22Rv1 (cell line): ENCODE measurements around the gene SECTM1.
A peak's percentile ranks its signal among the peaks of the same experiment; 100 is the strongest.
"Not testable (repeated sequence)": the region's sequence is repeated elsewhere in the genome, so short reads cannot be mapped to it uniquely, and the experiment has no call there.

Source experiments
- H3K27ac ChIP-seq: fragments of 450-650 bp; 2 replicates; pipeline ENCODE4 v1.5.1; 2017
- ZFX ChIP-seq: fragments of 450-650 bp; IDR thresholded peaks from 2 replicates; pipeline ENCODE4 v1.6.1; 2017; ENCODE audit warnings: antibody characterized with exemption, borderline replicate concordance
- TF ChIP-seq, protein P1 (sequence below): fragments of 450-650 bp; IDR thresholded peaks from 2 replicates; pipeline ENCODE4 v1.5.1; 2017; ENCODE audit warnings: mild to moderate bottlenecking

SECTM1 gene

DNA sequence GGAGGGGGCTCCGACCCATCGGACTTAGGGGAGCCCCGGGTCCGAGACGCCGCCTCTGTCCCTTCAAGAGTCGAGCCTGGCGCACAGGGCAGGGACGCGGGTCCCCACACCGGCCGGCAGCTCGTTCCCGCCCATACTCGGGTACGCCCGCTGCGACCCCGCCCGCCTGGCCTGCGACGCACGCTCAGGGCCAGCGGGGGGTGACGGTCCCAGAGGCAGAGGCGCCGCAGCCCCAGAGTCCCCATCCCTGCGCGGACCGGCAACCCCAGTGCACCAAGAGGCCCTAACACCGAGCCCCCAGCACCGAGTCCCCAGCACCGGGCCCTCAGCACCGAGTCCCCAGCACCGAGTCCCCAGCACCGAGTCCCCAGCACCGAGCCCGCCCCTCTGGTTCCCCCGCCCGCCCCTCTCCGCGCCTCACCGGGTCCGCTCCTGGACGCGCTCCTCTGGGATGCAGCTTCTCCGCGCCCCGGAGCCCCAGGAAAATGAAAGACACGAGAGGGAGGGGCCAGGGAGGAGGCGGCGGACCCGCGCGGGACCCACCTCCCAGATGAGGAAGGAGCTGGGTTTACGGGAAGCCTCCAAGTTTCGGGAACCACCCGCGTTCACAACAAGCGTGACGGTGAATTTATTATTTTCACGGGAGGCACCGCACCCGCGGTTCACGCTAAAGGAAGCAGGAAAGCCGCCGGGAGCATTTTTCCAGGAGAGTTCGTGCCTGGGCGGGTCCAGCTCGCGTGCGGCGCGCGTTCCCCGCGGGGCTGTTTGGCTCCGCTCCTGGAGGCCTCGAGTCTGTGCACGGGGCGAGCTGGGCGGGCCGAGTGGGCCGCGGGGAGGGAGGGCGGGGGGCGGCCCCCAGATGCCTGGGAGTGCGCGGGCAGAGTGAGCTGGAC, at the start of gene SECTM1:
Gene SECTM1, minus strand, starts transcription at position 488 of the 893 bp plus-strand sequence. CDS start 6,526 bp downstream, outside the sequence.
- peak within 1 kb of the TSS; percentile 91 for H3K27ac ChIP-seq
- no peak for TF ChIP-seq ZFX
- TF ChIP-seq, protein P1, sequence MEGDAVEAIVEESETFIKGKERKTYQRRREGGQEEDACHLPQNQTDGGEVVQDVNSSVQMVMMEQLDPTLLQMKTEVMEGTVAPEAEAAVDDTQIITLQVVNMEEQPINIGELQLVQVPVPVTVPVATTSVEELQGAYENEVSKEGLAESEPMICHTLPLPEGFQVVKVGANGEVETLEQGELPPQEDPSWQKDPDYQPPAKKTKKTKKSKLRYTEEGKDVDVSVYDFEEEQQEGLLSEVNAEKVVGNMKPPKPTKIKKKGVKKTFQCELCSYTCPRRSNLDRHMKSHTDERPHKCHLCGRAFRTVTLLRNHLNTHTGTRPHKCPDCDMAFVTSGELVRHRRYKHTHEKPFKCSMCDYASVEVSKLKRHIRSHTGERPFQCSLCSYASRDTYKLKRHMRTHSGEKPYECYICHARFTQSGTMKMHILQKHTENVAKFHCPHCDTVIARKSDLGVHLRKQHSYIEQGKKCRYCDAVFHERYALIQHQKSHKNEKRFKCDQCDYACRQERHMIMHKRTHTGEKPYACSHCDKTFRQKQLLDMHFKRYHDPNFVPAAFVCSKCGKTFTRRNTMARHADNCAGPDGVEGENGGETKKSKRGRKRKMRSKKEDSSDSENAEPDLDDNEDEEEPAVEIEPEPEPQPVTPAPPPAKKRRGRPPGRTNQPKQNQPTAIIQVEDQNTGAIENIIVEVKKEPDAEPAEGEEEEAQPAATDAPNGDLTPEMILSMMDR, result no peak

GRCh38 chr17:82382933-82383255, 49.3 kb upstream of the SECTM1 start:
- H3K27ac ChIP-seq, result no peak overlapping the region
- TF ChIP-seq, protein P1, result no peak
- TF ChIP-seq ZFX, result no peak

GRCh38 chr17:82382220-82382932, 48.8 kb upstream of the SECTM1 start:
- not testable (repeated sequence) for H3K27ac ChIP-seq

GRCh38 chr17:82381703-82382009, 48.1 kb upstream of the SECTM1 start:
- H3K27ac ChIP-seq, result not testable (repeated sequence)

DNA sequence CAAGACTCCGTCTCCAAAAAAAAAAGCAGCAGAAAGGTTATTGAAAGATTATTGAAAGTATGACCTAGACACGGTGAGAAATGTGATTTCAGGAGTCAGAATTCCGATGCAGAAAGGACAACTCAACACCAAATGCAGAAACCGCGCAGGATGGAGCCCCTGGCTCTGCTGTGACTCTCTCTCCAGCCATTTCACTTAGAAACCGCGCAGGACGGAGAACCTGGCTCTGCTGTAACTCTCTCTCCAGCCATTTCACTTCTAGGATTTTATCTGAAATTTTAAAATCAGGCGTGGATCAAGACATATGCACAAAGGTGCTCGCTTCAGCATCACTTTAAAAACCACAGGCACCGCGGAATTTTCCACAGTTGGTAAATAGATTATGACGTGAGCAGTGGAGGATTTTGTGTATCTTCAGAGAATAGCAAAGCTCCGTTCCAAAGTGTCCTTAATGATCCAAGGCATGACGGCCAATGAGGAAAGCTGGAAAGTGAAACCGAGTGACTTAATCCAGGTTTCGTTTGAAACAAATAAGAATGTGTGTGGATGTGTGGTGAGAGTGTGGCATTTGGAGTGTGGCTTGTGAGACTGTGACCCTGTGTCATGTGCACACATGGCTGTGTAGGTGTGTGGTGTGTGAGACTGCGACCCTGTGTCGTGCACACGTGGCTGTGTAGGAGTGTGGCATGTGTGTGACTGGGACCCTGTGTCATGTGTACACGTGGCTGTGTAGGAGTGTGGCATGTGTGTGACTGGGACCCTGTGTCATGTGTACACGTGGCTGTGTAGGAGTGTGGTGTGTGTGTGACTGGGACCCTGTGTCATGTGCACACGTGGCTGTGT, 47.5 kb upstream of the SECTM1 start:
- H3K27ac ChIP-seq, result 0 out of 2 replicates have a peak overlapping the region, but pooled peaks have one; percentile 22
- TF ChIP-seq, protein P1, result no peak
- no peak for TF ChIP-seq ZFX

- TF ChIP-seq, protein P1, result no peak
- TF ChIP-seq ZFX, result no peak
- H3K27ac ChIP-seq, result no peak overlapping the region
These were observed 45.1 kb upstream of the SECTM1 start for GRCh38 chr17:82378741-82379021.

DNA sequence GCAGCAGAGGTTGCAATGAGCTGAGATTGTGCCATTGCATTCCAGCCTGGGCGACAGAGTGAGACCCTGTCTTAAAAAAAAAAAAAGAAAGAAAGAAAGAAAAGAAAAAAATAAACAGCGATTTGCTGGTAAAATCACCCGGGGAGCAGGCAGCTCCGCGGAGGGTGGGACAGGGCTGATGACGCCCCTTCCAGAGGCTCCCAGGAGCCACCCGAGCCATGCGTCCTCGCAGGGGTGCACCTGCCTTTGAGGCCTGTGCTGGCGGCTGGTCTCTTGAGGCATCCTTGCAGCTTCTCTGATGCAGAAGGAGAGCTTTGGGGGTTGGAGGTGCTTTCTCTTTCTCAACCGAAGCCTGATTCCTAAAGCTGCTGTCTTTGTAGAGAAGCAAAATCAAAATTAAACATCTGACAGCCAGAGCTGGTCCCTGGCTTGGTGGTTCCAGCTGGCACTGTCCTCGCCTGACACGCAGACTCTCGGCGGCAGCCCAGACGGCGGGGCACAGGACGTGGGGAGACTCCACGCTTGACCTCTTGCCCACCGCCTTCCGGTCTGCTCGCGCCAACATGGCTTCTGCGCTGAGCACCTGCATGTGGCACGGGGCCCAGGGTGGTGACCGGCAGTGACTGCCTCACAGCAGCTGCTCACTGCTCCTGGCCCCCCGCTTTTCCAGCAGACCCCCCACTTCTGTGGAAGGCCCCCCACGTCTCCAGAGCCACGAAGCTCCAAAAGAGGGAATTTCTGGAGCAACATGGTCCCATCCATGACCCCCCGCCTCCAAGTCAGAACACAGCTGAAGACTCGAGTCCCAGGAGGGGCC, 44.6 kb upstream of the SECTM1 start:
- H3K27ac ChIP-seq, result no peak overlapping the region
- TF ChIP-seq, protein P1, result no peak
- no peak for TF ChIP-seq ZFX

DNA sequence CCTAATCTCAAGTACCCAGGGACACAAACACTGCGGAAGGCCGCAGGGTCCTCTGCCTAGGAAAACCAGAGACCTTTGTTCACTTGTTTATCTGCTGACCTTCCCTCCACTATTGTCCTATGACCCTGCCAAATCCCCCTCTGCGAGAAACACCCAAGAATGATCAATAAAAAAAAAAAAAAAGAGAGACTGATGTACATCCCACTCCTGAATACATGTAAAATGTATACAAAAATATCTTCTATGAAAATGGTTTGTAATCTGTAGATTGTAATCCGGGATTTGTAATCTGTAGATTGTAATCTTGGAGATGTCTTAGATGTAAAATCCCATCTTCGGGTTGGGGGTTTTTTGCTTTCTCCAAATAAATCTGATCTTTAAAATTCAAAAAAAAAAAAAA, 43.7 kb upstream of the SECTM1 start:
- not testable (repeated sequence) for H3K27ac ChIP-seq
